ENCODE data around the gene NBPF9. TPM values are rescaled to one million over a fixed set of nuclear protein-coding genes. Genes with fewer than 3 reads are reported as not detected.
"Not testable (repeated sequence)": the region's sequence is repeated elsewhere in the genome, so short reads cannot be mapped to it uniquely, and the experiment has no call there.

The NBPF9 gene, protein sequence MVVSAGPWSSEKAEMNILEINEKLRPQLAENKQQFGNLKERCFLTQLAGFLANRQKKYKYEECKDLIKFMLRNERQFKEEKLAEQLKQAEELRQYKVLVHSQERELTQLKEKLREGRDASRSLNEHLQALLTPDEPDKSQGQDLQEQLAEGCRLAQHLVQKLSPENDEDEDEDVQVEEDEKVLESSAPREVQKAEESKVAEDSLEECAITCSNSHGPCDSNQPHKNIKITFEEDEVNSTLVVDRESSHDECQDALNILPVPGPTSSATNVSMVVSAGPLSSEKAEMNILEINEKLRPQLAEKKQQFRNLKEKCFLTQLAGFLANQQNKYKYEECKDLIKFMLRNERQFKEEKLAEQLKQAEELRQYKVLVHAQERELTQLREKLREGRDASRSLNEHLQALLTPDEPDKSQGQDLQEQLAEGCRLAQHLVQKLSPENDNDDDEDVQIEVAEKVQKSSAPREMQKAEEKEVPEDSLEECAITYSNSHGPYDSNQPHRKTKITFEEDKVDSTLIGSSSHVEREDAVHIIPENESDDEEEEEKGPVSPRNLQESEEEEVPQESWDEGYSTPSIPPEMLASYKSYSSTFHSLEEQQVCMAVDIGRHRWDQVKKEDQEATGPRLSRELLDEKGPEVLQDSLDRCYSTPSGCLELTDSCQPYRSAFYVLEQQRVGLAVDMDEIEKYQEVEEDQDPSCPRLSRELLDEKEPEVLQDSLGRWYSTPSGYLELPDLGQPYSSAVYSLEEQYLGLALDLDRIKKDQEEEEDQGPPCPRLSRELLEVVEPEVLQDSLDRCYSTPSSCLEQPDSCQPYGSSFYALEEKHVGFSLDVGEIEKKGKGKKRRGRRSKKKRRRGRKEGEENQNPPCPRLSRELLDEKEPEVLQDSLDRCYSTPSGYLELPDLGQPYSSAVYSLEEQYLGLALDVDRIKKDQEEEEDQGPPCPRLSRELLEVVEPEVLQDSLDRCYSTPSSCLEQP (N-terminal part only)
- 18.2 and 18.8 TPM in 2 replicates for total RNA-seq

DNA sequence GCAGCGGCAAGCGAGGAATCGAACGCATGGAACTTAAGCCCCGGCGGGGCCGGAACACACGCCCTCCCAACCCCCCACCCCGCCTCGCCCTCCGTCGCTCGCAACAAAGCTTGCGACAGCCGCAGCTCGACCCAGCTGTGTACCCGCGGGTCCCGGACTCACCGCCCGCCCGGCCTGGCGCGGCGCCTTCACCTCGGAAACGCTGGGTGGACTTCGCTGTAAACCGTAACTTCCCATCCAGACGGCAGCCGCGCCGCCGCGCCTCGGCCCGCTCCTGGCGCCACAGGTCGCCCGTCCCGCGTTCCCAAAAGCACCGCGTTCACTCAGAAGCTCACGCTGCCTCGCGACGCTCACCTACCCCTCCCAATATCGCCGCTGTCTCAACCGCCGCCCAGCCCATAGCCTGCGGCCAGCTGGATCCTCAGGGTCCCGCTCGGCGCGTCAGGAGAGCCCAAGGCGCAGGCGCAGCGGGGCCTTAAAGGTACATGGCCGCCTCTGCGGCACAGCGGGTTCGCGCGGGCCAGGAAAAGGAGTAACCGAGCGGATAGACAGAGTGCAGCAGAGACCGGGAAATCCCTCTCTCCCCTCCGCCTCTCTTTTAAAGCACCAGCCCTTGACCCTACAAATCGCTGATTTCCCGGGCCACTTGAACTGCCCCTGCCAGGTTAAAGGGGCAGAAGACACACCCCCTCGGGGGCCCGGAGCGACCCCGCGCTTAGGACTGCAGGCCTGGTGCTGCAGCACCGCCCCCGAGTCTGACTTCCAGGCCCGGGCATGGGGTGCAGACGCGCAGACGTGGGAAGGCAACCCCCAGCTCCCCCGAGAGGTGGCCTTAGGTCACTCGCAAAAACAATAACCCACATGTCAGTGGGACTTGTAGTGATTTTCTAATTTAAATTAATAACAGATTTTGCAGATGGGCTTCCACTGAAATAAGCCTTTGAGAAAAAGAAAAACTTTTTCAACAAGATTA is at the start of gene NBPF9:
NBPF9 (minus strand) TSS at position 443 of the 973 bp plus-strand sequence. CDS start 21,412 bp downstream, outside the sequence.
- peak within 1 kb of the TSS; percentile 90 for H3K4me3 Mint-ChIP-seq (ENCODE audit: low read depth)
- peak within 1 kb of the TSS; percentile 84 for H3K27ac Mint-ChIP-seq
- DNase-seq (ENCODE audit: low spot score), result peak; percentile 45
- intact Hi-C loops (cut with micrococcal nuclease); H3K9me3 Mint-ChIP-seq; H3K36me3 Mint-ChIP-seq (ENCODE audit: low read depth); H3K27me3 Mint-ChIP-seq (ENCODE audit: low read depth); H3K4me1 Mint-ChIP-seq (ENCODE audit: low read depth): not testable (repeated sequence)

- H3K27ac Mint-ChIP-seq; H3K27me3 Mint-ChIP-seq (ENCODE audit: low read depth); DNase-seq (ENCODE audit: low spot score); H3K4me1 Mint-ChIP-seq (ENCODE audit: low read depth); intact Hi-C loops (cut with micrococcal nuclease); H3K9me3 Mint-ChIP-seq; H3K36me3 Mint-ChIP-seq (ENCODE audit: low read depth); H3K4me3 Mint-ChIP-seq (ENCODE audit: low read depth): not testable (repeated sequence)
These were observed 46.6 kb upstream of the NBPF9 start for GRCh38 chr1:149149909-149150308.

GRCh38 chr1:149137585-149137984 is 34.2 kb upstream of the NBPF9 start:
- H3K27ac Mint-ChIP-seq; DNase-seq (ENCODE audit: low spot score); intact Hi-C loops (cut with micrococcal nuclease): not testable (repeated sequence)

DNA sequence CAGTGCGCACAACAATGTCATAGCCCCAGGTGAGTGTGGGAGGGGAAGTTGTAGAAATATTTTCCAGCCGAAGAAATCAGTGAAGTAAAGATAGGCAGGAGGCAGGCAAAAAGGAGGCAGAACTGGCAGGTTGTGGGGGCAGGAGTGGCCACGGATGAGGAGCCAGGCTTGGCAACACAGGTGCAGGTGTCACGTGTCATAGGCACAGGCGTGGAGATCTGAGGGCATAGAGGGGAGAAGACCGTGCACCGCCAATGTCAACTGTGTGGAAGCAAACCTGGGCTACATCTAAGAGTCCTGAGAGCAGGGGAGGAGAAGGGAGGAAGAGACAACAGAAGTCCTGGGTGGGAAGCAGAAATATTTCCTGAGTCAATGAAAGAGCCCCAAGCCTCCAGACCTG is 27.6 kb upstream of the NBPF9 start:
- H3K4me3 Mint-ChIP-seq (ENCODE audit: low read depth); H3K9me3 Mint-ChIP-seq; H3K27ac Mint-ChIP-seq; intact Hi-C loops (cut with micrococcal nuclease); DNase-seq (ENCODE audit: low spot score); H3K27me3 Mint-ChIP-seq (ENCODE audit: low read depth); H3K4me1 Mint-ChIP-seq (ENCODE audit: low read depth); H3K36me3 Mint-ChIP-seq (ENCODE audit: low read depth): not testable (repeated sequence)

More at GRCh38 chr1:149137585-149137984, 34.2 kb upstream of the NBPF9 start:
- H3K4me3 Mint-ChIP-seq (ENCODE audit: low read depth); H3K9me3 Mint-ChIP-seq; H3K27me3 Mint-ChIP-seq (ENCODE audit: low read depth); H3K4me1 Mint-ChIP-seq (ENCODE audit: low read depth); H3K36me3 Mint-ChIP-seq (ENCODE audit: low read depth): not testable (repeated sequence)

DNA sequence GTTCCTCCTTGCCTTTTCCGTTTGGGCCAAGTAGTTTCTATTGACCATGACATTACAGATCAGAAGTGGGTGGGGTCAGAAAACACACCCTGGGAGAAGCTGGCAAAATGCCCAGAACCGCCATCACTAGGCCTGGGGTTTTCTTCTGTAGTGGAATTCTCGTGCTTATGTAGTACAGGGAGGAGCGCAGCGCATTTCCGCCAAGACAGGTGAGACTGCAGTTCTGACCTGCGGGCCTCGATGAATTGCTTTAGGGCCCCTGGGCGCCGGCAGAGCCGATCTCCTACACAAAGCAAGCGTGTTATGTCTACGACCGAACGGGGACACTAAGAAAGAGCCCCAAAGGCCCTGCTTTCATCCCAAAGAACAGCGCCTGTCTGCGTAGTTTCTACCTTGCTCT is 25.9 kb upstream of the NBPF9 start:
- H3K4me3 Mint-ChIP-seq (ENCODE audit: low read depth); H3K9me3 Mint-ChIP-seq; H3K36me3 Mint-ChIP-seq (ENCODE audit: low read depth); intact Hi-C loops (cut with micrococcal nuclease); H3K4me1 Mint-ChIP-seq (ENCODE audit: low read depth); DNase-seq (ENCODE audit: low spot score); H3K27me3 Mint-ChIP-seq (ENCODE audit: low read depth); H3K27ac Mint-ChIP-seq: not testable (repeated sequence)

- H3K36me3 Mint-ChIP-seq (ENCODE audit: low read depth); H3K27ac Mint-ChIP-seq; H3K27me3 Mint-ChIP-seq (ENCODE audit: low read depth); H3K9me3 Mint-ChIP-seq; DNase-seq (ENCODE audit: low spot score); intact Hi-C loops (cut with micrococcal nuclease); H3K4me1 Mint-ChIP-seq (ENCODE audit: low read depth); H3K4me3 Mint-ChIP-seq (ENCODE audit: low read depth): not testable (repeated sequence)
These were observed 23.3 kb upstream of the NBPF9 start for GRCh38 chr1:149126555-149127145.

DNA sequence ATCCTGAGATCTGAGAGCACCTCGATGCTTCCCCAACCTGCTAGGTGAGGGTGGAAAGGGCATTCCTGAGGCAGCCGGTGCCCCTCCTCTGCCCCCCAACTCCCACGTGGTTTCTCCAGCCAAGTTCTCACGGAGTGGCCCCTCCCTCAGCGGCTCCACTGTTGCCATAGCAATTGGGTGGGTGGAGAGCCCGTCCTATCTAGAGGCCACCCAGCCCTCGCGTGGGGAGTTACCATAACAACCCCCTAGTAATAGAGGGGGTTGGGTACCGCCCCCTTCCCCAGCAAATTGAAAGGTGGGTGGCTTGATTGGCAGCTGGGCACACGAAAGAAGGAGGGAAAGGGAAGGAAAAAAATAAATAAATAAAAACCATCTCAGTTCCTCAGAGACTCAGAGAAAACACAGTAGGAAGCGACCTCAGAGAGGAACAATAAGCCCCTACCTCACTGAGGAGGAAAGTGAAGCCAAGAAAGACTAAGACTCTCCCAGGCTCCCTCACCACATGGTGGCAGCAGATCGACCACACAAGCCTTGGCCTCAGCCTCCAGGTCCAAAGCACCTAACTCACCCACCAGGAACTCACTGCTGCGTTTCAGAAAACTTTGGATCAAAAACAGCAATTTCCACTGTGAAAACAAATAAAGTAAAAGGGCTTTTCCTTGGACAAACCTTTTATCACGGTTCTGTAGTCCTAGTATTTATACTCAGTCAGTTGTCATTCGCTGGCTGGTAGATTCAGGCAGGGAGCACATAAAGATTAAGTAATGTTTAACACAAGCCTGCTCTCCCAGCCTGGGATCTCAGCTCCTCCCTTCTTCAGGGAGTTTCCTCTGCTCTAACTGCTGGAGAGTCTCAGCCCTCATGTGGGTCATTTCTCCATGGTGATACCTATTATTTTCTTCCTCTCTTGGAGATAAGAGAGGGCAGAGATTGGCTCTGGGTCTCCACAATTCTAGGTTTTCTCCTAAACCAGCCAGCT is 20.9 kb upstream of the NBPF9 start:
- H3K9me3 Mint-ChIP-seq; intact Hi-C loops (cut with micrococcal nuclease); H3K27ac Mint-ChIP-seq; H3K4me1 Mint-ChIP-seq (ENCODE audit: low read depth); H3K4me3 Mint-ChIP-seq (ENCODE audit: low read depth); DNase-seq (ENCODE audit: low spot score); H3K27me3 Mint-ChIP-seq (ENCODE audit: low read depth); H3K36me3 Mint-ChIP-seq (ENCODE audit: low read depth): not testable (repeated sequence)

GRCh38 chr1:149112828-149113227 is 9.5 kb upstream of the NBPF9 start:
- H3K36me3 Mint-ChIP-seq (ENCODE audit: low read depth); DNase-seq (ENCODE audit: low spot score); H3K4me1 Mint-ChIP-seq (ENCODE audit: low read depth); H3K4me3 Mint-ChIP-seq (ENCODE audit: low read depth); H3K27ac Mint-ChIP-seq; H3K9me3 Mint-ChIP-seq; intact Hi-C loops (cut with micrococcal nuclease); H3K27me3 Mint-ChIP-seq (ENCODE audit: low read depth): not testable (repeated sequence)

GRCh38 chr1:149110343-149110742 is 7.0 kb upstream of the NBPF9 start:
- H3K9me3 Mint-ChIP-seq; H3K4me1 Mint-ChIP-seq (ENCODE audit: low read depth); H3K27ac Mint-ChIP-seq; H3K27me3 Mint-ChIP-seq (ENCODE audit: low read depth); DNase-seq (ENCODE audit: low spot score); H3K36me3 Mint-ChIP-seq (ENCODE audit: low read depth); intact Hi-C loops (cut with micrococcal nuclease); H3K4me3 Mint-ChIP-seq (ENCODE audit: low read depth): not testable (repeated sequence)

- peak; percentile 23 for DNase-seq (ENCODE audit: low spot score)
- H3K4me1 Mint-ChIP-seq (ENCODE audit: low read depth); H3K36me3 Mint-ChIP-seq (ENCODE audit: low read depth); H3K27ac Mint-ChIP-seq; intact Hi-C loops (cut with micrococcal nuclease); H3K27me3 Mint-ChIP-seq (ENCODE audit: low read depth); H3K9me3 Mint-ChIP-seq: not testable (repeated sequence)
- peak overlapping the region; percentile 62 for H3K4me3 Mint-ChIP-seq (ENCODE audit: low read depth)
These were observed 777 bp downstream of the NBPF9 start for GRCh38 chr1:149102574-149102973.

GRCh38 chr1:149098276-149098675 is 5.1 kb downstream of the NBPF9 start:
- H3K27me3 Mint-ChIP-seq (ENCODE audit: low read depth); H3K27ac Mint-ChIP-seq; intact Hi-C loops (cut with micrococcal nuclease); H3K4me1 Mint-ChIP-seq (ENCODE audit: low read depth); H3K9me3 Mint-ChIP-seq; H3K36me3 Mint-ChIP-seq (ENCODE audit: low read depth); DNase-seq (ENCODE audit: low spot score); H3K4me3 Mint-ChIP-seq (ENCODE audit: low read depth): not testable (repeated sequence)

Data from activated T-helper 2 cell treated with anti-CD3 and anti-CD28 coated beads, Interferon-gamma antibody, Interleukin-2, Interleukin-4, amounts not matched to agents 10 μg/mL and 5 μg/mL and 100 μg/mL, durations not matched to agents 14 hours and 24 hours and 36 hours (primary cell).